Inflammatory macrophage (primary cell): ENCODE measurements around the gene FOXK1.
"Not testable (repeated sequence)": the region's sequence is repeated elsewhere in the genome, so short reads cannot be mapped to it uniquely, and the experiment has no call there.

ENCODE experiments used
- DNase-seq, 2 donors: peaks; one replicate each; pipeline ENCODE4 v3.0.0-alpha.2; 2020 to 2022

The FOXK1 gene

GRCh38 chr7:4667776-4668509 is 14.2 kb upstream of the FOXK1 start:
- no peak for DNase-seq

GRCh38 chr7:4668510-4668847 is 13.6 kb upstream of the FOXK1 start:
- DNase-seq, result no peak

GRCh38 chr7:4670791-4671190 is 11.3 kb upstream of the FOXK1 start:
- no peak for DNase-seq

- no peak for DNase-seq
These were observed 6.2 kb upstream of the FOXK1 start for GRCh38 chr7:4675771-4676367.

GRCh38 chr7:4677518-4677917 is 4.6 kb upstream of the FOXK1 start:
- DNase-seq, result not testable (repeated sequence)

- no peak for DNase-seq
These were observed 760 bp upstream of the FOXK1 start for GRCh38 chr7:4681218-4681851.

GRCh38 chr7:4682621-4683042 is 537 bp downstream of the FOXK1 start:
- DNase-seq, result peak; percentile 51 to 68

DNA sequence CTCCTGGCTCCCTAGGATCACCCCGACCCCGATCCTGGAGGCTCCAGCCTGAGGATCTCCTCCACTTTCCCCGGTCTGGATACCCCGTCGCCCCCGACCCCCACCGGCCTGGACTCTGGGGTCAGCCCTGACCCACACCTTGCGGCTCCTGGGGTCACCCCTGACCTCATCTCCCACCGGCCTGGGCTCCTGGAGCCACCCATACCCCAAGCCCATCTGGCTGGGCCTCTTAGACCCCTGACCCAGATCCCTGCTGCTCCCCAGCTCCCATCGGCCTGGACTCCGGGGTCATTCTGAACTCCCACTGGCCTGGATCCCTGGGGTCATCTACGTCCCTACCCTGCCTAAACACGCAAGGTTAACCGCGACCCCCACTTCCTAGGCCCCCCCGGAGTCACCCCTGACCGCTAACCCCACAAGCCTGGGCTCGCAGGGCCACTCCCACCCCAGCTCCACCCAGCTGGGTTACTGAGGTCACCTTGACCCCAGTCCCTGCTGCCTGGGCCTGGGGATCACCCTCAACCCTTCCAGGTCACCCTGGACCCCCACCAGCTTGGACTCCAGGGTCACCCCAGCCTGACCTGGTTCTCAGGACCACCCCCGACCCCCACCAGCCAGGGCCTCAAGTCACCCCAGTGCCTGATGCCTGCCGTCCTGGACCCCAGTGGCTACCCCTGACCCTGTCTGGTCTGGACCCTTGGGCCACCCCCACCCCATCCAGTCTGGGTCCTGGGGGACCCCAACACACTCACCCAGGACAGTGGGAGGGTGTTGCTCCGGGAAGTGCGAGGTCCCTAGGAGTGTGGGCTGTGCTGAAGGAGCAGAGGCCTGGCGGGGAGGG is 1.2 kb downstream of the FOXK1 start:
- DNase-seq, result no peak

DNA sequence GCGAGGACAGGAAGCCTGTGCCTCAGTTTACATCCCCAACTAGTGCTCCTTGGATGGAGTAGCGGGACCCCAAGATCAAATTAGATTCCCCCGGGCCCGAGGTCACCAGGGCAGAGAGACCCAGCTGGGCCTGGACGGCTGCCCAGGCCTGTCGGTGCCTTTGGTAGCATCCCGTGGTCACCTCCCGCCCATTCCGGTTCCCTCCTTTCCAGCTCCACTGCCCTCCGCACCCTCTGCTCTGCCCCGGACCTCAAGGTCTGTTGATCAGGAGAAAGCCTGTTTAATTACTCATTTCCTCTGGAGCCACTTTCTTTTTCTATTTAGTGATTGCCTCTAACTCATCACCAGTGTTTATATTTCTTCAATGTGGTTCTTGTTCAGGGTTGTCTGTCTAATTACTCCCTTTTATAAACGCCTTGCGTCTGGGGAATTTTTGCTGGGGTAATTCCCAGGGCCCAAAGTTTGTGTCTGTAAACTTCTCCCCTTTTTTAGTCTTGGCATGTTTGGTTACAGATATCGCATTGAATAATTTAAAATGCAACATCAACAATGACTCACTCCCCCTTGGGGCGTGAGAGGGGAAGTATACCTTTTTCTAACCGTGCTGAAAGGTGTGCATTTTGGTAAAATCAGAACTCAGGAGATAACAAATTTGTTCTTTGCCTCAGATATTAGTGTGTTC is 1.9 kb downstream of the FOXK1 start:
- peak; percentile 10 to 28 for DNase-seq

GRCh38 chr7:4684846-4685245 is 2.8 kb downstream of the FOXK1 start:
- no peak for DNase-seq

DNA sequence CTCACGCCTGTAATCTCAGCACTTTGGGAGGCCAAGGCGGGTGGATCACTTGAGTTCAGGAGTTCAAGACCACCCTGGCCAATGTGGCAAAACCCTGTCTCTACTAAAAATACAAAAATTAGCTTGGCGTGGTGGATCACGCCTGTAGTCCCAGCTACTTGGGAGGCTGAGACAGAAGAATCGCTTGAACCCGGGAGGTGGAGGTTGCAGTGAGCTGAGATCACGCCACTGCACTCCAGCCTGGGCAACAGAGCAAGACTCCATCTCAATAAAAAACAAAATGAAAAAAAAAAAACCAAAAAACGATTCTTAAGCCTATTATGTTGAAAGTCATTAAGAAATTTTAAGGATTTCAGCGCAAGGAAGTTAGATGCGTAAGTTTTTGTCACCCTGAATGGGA is 3.6 kb downstream of the FOXK1 start:
- not testable (repeated sequence) for DNase-seq

GRCh38 chr7:4687956-4688355 is 5.9 kb downstream of the FOXK1 start:
- no peak for DNase-seq

- no peak for DNase-seq
These were observed 7.1 kb downstream of the FOXK1 start for GRCh38 chr7:4689151-4689550.

DNA sequence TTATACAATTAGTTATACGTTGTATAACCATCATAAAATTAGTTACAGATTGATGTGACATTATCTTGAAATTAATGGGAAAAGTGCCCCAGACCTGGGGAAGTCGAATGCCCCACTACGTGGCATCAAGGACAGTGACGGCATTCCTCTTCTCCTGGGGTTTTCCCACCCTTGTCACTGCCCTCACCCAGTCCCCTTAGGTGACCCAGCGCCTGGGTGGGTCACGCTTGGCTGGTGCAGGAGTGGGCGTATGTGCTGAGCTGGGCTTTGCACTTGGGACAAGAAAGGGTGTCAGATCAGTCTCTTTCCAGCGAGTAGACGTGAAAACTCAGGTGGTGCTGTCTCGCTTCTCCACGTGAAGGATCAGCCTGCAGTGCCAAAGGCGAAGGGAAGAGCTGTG is 7.6 kb downstream of the FOXK1 start:
- DNase-seq, result no peak

DNA sequence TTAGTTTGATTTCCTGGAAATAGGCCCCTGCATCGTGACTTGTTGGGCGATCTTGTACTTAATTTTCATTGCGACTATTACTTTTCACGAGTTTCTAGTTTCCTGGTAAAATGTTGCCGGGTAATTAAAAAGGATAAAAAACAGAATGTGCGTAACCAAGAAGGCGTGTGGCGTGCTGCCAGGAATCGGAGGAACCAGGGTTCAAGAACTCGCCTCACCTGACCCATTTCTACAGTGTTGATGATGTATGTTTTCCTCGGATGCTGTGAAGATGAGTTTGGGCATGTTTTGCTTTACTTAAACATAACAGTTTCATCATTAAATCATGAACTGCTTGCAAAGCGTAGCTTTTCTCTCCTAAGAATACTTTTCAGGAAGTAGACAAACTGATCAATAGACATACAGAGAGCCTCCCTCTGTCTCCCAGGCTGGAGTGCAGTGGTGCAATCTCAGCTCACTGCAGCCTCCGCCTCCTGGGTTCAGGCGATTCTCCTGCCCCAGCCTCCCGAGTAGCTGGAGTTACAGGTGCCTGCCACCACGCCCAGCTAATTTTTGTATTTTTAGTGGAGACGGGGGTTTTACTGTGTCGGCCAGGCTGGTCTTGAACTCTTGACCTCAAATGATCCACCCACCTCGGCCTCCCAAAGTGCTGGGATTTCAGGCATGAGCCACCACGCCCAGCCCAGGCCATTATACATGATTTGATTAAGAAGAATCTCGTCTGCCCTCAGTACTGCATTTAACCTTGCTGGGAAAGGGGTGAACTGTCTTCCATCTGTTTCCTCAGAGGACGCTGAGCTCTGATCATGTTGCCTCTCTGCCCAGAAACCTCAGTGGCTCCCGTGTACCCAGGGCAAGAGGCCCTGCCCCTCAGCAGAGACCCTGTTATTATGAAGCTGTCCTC is 9.1 kb downstream of the FOXK1 start:
- no peak for DNase-seq

DNA sequence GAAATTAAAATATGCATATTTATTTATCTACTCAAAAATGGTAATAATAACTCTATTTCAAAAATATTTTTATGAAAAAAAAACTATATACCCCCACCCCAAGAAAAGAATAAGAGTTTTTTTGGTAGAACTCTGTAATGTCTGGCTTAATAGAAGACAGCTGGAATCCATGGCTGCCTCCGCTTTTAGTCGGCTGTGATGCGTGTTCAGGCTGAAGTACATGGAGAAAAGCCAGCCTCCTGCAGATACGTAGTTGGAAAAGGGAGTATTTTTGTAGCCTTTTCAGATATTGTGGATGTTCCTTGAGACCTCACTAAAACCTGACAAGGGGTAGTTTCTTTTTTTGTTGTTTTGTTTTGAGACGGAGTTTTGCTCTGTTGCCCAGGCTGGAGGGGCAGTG is 10.0 kb downstream of the FOXK1 start:
- no peak for DNase-seq

DNA sequence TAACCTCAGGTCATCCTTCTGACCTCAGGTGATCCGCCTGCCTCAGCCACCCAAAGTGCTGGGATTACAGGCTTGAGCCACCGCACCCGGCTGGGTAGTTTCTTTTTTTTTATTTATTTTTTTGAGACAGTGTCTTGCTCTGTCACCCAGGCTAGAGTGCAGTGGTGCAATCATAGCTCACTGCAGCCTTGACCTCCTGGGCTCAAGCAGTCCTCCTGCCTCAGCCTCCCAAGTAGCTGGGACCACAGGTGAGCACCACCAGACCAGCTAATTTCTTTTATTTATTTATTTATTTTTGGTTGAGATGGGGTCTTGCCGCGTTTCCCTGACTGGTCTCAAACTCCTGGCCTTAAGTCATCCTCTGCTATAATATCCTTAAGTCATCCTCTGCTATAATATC is 10.5 kb downstream of the FOXK1 start:
- DNase-seq, result not testable (repeated sequence)

- no peak for DNase-seq
These were observed 11.1 kb downstream of the FOXK1 start for GRCh38 chr7:4693152-4693551.

- no peak for DNase-seq
These were observed 11.7 kb downstream of the FOXK1 start for GRCh38 chr7:4693749-4694148.

- no peak for DNase-seq
These were observed 12.2 kb downstream of the FOXK1 start for GRCh38 chr7:4694305-4694704.

DNA sequence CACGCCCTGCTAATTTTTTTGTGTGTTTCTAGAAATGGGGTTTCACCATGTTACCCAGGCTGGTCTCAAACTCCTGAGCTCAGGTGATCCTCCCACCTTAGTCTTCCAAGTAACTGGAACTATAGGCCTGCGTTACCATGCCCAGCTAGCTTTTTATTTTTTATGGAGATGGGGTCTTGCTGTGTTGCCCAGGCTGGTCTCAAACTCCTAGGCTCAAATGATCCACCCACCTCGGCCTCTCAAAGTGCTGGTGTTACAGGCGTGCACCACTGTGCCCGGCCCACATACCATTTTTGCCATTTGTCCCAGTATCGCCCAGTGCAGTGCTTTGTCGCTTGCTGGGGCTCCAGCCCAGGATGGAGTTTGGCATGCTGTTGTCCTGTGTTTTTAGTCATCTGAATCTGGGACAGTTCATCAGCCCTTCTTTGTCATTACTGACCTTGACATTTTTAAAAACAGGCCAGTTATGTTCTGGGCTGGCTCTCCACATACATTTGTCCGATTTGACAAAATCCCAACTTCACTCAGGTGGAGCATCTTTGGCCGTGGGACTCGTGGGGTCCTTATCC is 16.7 kb downstream of the FOXK1 start:
- no peak for DNase-seq
